Lung (tissue), 12 donors: ENCODE results near the gene PHYKPL. TPM values are rescaled to one million over a fixed set of nuclear protein-coding genes. Genes with fewer than 3 reads are reported as not detected.

Experiments used
- ATAC-seq: fragments of 200-7000 bp; cut with Tn5 transposase; one replicate; pipeline ENCODE4 v1.9.1; 2020; ENCODE audit warnings: moderate number of reproducible peaks; ENCODE audit not compliant: insufficient read depth, low FRiP score
- DNase-seq, 3 donors: peaks; one replicate each; pipeline ENCODE4 v3.0.0-alpha.2; 2013 to 2017
- H3K27ac ChIP-seq, 2 donors: one replicate each; pipeline ENCODE4 v1.5.1; 2013; ENCODE audit warnings: mild to moderate bottlenecking in 2 of 2, moderate library complexity in 2 of 2, control low read depth in 1 of 2, inconsistent platforms in 1 of 2, low read depth in 1 of 2, low read length in 1 of 2
- H3K27me3 ChIP-seq, 3 donors: one replicate each; pipeline ENCODE4 v1.5.1; 2013; ENCODE audit warnings: low read length in 2 of 3; ENCODE audit not compliant: control insufficient read depth in 3 of 3, insufficient read depth in 3 of 3
- H3K36me3 ChIP-seq, 4 donors: one replicate each; pipeline ENCODE4 v1.5.1; 2013; ENCODE audit warnings: low read length in 4 of 4, mild to moderate bottlenecking in 1 of 4, moderate library complexity in 1 of 4; ENCODE audit not compliant: control insufficient read depth in 4 of 4, insufficient read depth in 4 of 4
- H3K4me1 ChIP-seq, 5 donors: one replicate each; pipeline ENCODE4 v1.5.1; 2013; ENCODE audit warnings: low read length in 5 of 5, mild to moderate bottlenecking in 2 of 5, moderate library complexity in 1 of 5; ENCODE audit not compliant: control insufficient read depth in 5 of 5, insufficient read depth in 5 of 5
- H3K4me3 ChIP-seq: one replicate; pipeline ENCODE4 v1.5.1; 2013; ENCODE audit warnings: mild to moderate bottlenecking, control low read depth, moderate library complexity
- H3K9ac ChIP-seq, 2 donors: one replicate each; pipeline ENCODE4 v1.5.1; 2013; ENCODE audit warnings: low read length in 2 of 2, control low read depth in 1 of 2; ENCODE audit not compliant: insufficient read depth in 1 of 2
- H3K9me3 ChIP-seq, 4 donors: one replicate each; pipeline ENCODE4 v1.5.1; 2013; ENCODE audit warnings: low read length in 3 of 4, mild to moderate bottlenecking in 1 of 4, moderate library complexity in 1 of 4; ENCODE audit not compliant: control insufficient read depth in 4 of 4, insufficient read depth in 3 of 4
- WGBS, 2 donors: extraction: QIAGEN DNeasy Blood & Tissue Kit; methylation state at CpG; one replicate each; pipeline ENCODE4 v1.1.7; 2013; 5-methylcytosine and 5-hydroxymethylcytosine counted together
- polyA plus RNA-seq, 2 donors: library from polyadenylated mRNA; stranded (reverse); fragments of 200-250 nt; gene quantifications; one replicate each; pipeline ENCODE4 v1.2.1, GENCODE V29; 2013
- total RNA-seq, 2 donors: library from RNA; depleted of rRNA in 1 of 2; stranded (reverse); fragments of >200 nt in 1 of 2; gene quantifications; one replicate each; pipeline ENCODE4 v1.2.1, GENCODE V29; 2014 to 2021
- TF ChIP-seq, protein P1 (sequence below): IDR thresholded peaks from 2 replicates; pipeline ENCODE4 v1.5.1; 2012; ENCODE audit warnings: mild to moderate bottlenecking; ENCODE audit errors: control extremely low read depth, extremely low read depth
- donor health status: control.
- donor health status: control.
- donor health status: Bipolar disorder and iron deficiency.
- donor health status: healthy.
- donor health status: DM: yes; HTN: yes; CAD: no.

Gene PHYKPL
- total and polyA plus RNA-seq, 4 donors, result 49.7 to 100 (median 75.8) TPM

DNA sequence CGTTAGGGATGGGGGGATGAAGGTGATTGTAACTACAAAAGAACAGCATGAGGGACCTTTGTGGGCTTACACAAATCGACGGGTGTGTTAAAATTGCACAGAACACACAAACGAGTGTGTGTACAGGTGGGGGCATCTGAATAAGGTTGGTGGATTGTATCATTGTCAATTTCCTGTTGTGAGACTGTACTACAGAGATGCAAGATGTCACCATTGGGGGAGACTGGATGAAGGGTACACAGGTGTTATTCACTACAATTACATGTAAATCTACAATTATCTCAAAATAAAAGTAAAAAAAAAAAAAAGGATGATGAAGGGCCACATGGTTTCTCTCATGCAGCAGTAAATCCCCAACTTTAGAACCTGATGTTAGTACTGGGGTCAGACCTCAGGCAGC, 31.4 kb upstream of the PHYKPL start:
- no peaks in the 10 kb centered on the region for H3K4me1 ChIP-seq
- no peaks in the 10 kb centered on the region for H3K36me3 ChIP-seq
- no peak for ATAC-seq
- TF ChIP-seq, protein P1, sequence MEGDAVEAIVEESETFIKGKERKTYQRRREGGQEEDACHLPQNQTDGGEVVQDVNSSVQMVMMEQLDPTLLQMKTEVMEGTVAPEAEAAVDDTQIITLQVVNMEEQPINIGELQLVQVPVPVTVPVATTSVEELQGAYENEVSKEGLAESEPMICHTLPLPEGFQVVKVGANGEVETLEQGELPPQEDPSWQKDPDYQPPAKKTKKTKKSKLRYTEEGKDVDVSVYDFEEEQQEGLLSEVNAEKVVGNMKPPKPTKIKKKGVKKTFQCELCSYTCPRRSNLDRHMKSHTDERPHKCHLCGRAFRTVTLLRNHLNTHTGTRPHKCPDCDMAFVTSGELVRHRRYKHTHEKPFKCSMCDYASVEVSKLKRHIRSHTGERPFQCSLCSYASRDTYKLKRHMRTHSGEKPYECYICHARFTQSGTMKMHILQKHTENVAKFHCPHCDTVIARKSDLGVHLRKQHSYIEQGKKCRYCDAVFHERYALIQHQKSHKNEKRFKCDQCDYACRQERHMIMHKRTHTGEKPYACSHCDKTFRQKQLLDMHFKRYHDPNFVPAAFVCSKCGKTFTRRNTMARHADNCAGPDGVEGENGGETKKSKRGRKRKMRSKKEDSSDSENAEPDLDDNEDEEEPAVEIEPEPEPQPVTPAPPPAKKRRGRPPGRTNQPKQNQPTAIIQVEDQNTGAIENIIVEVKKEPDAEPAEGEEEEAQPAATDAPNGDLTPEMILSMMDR, result no peak
- H3K27me3 ChIP-seq, result no peaks in the 10 kb centered on the region
- no peak overlapping the region for H3K9ac ChIP-seq
- no peaks in the 10 kb centered on the region for H3K9me3 ChIP-seq
- DNase-seq, result no peak
- 89 to 92% methylated on average over 4 of the region's 4 CpGs for WGBS, 2 donors
- no peak overlapping the region for H3K4me3 ChIP-seq
- H3K27ac ChIP-seq, result no peak overlapping the region

DNA sequence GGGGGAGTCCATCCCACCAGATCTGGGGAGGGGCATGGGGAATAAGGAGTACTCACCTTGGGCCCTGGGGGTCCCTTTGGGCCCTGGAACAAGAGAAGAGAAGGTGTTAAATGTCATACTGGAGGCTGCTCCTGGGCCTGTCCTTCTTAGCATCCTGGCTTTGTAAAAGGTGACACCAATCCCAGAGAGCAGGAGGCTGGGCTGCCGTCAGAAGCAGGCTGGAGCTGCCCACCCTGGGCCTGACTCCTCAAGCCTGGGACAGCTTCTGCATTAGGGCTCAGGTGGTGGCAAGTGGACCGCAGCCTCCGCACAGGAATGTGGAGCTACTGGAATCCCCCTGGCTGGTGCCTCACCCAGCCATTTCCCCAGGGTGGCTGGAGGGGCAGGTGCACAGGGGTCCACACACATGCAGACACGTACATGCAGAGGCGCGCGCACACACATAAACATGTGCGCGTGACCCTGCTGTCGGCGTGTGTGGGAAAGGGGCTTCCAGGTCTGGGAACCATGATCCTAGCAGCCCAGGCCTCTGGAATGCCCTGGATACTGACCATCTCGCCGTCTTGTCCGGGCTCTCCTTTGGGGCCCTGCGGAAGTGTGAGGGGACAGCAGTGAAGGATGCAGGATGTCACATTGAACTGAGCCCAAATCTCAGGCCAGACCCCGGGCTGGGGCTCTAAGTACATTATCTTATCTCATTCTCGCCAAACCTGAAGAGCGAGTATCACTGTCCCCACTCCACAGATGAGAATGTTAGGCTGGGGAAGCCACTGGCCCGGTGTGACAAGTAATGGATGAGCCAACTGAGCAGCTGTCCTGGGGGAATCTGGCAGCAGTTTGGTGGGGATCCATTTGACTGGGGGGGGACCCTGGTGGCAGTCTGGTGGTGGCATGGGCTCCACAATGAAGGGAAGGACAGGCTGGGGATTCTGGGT, 29.3 kb upstream of the PHYKPL start:
- no peak overlapping the region for H3K27ac ChIP-seq
- 88 to 95% methylated on average over 19 of the region's 19 CpGs for WGBS, 2 donors
- DNase-seq, result no peak
- H3K4me3 ChIP-seq, result no peak overlapping the region
- no peaks in the 10 kb centered on the region for H3K4me1 ChIP-seq
- no peaks in the 10 kb centered on the region for H3K36me3 ChIP-seq
- ATAC-seq, result no peak
- H3K9ac ChIP-seq, result no peak overlapping the region
- no peaks in the 10 kb centered on the region for H3K27me3 ChIP-seq
- TF ChIP-seq, protein P1, result no peak
- no peaks in the 10 kb centered on the region for H3K9me3 ChIP-seq

DNA sequence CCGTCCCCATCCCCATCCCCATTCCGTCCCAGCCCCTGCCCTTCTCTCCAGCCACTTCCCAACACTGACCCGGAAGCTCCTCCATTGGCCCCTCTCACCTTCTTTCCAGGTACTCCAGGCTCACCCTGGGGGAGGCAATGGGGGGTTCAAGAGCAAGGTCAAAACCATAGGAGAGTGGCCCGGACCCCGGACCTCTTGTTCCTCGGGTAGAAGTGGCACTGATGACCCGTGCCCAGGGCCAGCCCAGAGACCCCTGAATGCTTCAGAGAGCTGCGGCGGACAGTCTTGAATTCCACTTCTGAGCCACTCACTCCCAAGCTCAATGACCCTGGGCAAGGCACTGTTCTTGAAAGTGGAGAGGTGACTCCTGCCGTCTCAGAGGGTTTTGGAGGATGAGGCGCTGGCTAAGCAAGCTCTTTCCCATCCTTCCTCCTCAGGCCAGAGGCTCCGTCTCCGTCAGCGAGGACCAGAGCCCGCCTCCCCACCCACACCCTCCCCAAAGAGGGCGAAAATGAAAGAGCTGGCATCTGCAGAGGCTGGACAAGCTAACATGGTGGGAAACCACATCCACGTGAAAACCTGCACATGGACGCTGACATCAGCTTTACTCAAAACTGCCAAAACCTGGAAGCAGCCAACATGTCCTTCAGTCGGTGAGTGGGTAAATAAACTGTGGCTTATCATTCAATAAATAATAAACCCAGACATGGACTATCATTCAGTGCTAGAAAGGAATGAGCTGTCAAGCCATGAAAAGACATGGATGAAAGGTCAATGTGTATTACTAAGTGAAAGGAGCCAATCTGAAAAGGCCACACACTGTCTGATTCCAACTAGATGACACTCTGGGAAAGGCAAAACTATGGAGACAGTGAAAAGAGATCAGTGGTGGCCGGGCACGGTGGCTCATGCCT, 27.3 kb upstream of the PHYKPL start:
- H3K9ac ChIP-seq, result no peak overlapping the region
- DNase-seq, result no peak
- ATAC-seq, result no peak
- no peaks in the 10 kb centered on the region for H3K27me3 ChIP-seq
- H3K36me3 ChIP-seq, result no peaks in the 10 kb centered on the region
- TF ChIP-seq, protein P1, result no peak
- no peak overlapping the region for H3K4me3 ChIP-seq
- H3K9me3 ChIP-seq, result no peaks in the 10 kb centered on the region
- H3K4me1 ChIP-seq, result no peaks in the 10 kb centered on the region
- H3K27ac ChIP-seq, result no peak overlapping the region
- WGBS, 2 donors, result 72 to 79% methylated on average over 21 of the region's 21 CpGs
